Endothelial cell of umbilical vein (primary cell): Measurements from ENCODE around the gene OCEL1. TPM values are rescaled to one million over a fixed set of nuclear protein-coding genes. Genes with fewer than 3 reads are reported as not detected.

Source experiments
- BruUV-seq: library from RNA; stranded (reverse); fragments of 400-500 nt; replicated peaks from 2 replicates; lab custom pipeline; 2021; lab: Mats Ljungman, UMichigan
- CTCF ChIA-PET: fragments of 300-600, 350-600 bp; sonication (Branson Sonifier 250); formaldehyde crosslinking; loops from one replicate; lab custom pipeline; 2021; ENCODE audit warnings: antibody characterized with exemption, inconsistent platforms; lab: Charles Lee
- POLR2A ChIA-PET: fragments of 300-600, 350-600 bp; sonication (Branson Sonifier 250); formaldehyde crosslinking; loops from one replicate; lab custom pipeline; 2021; ENCODE audit warnings: antibody characterized with exemption, inconsistent platforms; lab: Charles Lee
- DNase-seq: peaks from one replicate; pipeline ENCODE4 v3.0.0-alpha.2; 2011; ENCODE audit warnings: low read depth, low spot score
- FAIRE-seq: peaks from 2 replicates; lab custom pipeline; 2011; peaks lifted over from hg19 to GRCh38; lab: Jason Lieb, UNC
- H2AFZ ChIP-seq: 2 replicates; pipeline ENCODE4 v1.6.0; 2012; ENCODE audit warnings: low read depth, low read length, control low read depth, inconsistent platforms
- H3K27ac ChIP-seq: 2 replicates; pipeline ENCODE4 v1.5.1; 2011; ENCODE audit warnings: low read depth, mild to moderate bottlenecking, control low read depth, low read length, moderate library complexity; ENCODE audit not compliant: insufficient read depth
- H3K27me3 ChIP-seq, 2 experiments: 2 replicates each; pipeline versions ENCODE4 v1.6.0 to v1.6.1; 2011; ENCODE audit warnings: low read length in 2 of 2, mixed read lengths in 1 of 2; ENCODE audit not compliant: control insufficient read depth in 2 of 2, insufficient read depth in 2 of 2
- H3K36me3 ChIP-seq, 2 experiments: 2 replicates in 1 of 2; 3 replicates in 1 of 2; pipeline ENCODE4 v1.5.1; 2011; ENCODE audit warnings: low read length in 2 of 2, mild to moderate bottlenecking in 1 of 2, moderate library complexity in 1 of 2; ENCODE audit not compliant: control insufficient read depth in 2 of 2, insufficient read depth in 2 of 2; ENCODE audit errors: extremely low read depth in 1 of 2
- H3K4me1 ChIP-seq: 3 replicates; pipeline ENCODE4 v1.5.1; 2011; ENCODE audit warnings: mild to moderate bottlenecking, low read length; ENCODE audit not compliant: control insufficient read depth, insufficient read depth; ENCODE audit errors: extremely low read depth
- H3K4me2 ChIP-seq: 2 replicates; pipeline ENCODE4 v1.6.1; 2011; ENCODE audit warnings: low read length, control low read depth, mixed read lengths; ENCODE audit not compliant: insufficient read depth
- H3K4me3 ChIP-seq, 3 experiments: fragments of 200-600 bp in 1 of 3; sonication (generic), shearing (Covaris generic) in 1 of 3; replicated peaks in 1 of 3; 2 replicates each; pipeline ENCODE4 v1.5.1; 2011 to 2016; ENCODE audit warnings: control low read depth in 3 of 3, low read length in 3 of 3, mild to moderate bottlenecking in 2 of 3, inconsistent platforms in 1 of 3, low read depth in 1 of 3, moderate library complexity in 1 of 3; ENCODE audit not compliant: insufficient read depth in 1 of 3
- H3K79me2 ChIP-seq: 2 replicates; pipeline ENCODE4 v1.6.0; 2012; ENCODE audit warnings: low read length, inconsistent platforms; ENCODE audit not compliant: control insufficient read depth, insufficient read depth
- H3K9ac ChIP-seq: replicated peaks from 2 replicates; pipeline ENCODE3; 2011; ENCODE audit warnings: low read length, control low read depth; ENCODE audit not compliant: insufficient read depth; ENCODE audit errors: extremely low read depth
- H3K9me1 ChIP-seq: replicated peaks from 3 replicates; pipeline ENCODE4 v1.6.0; 2011; ENCODE audit warnings: mild to moderate bottlenecking, low read length; ENCODE audit not compliant: control insufficient read depth, insufficient read depth; ENCODE audit errors: extremely low read depth
- H3K9me3 ChIP-seq: replicated peaks from 2 replicates; pipeline ENCODE4 v1.5.1; 2012; ENCODE audit warnings: low read length, inconsistent platforms; ENCODE audit not compliant: control insufficient read depth, insufficient read depth
- H4K20me1 ChIP-seq: replicated peaks from 2 replicates; pipeline ENCODE3; 2011; ENCODE audit warnings: mild to moderate bottlenecking, low read length; ENCODE audit not compliant: control insufficient read depth, insufficient read depth; ENCODE audit errors: extremely low read depth
- CTCF ChIP-seq, 2 donors: IDR thresholded peaks; 1 replicate in 1 of 2; 2 replicates in 1 of 2; pipeline ENCODE4 v1.5.1; 2011; ENCODE audit warnings: low read length in 2 of 2, mild to moderate bottlenecking in 2 of 2, moderate library complexity in 2 of 2, control low read depth in 1 of 2, inconsistent platforms in 1 of 2, low read depth in 1 of 2; ENCODE audit not compliant: insufficient read depth in 1 of 2; ENCODE audit errors: extremely low read depth in 1 of 2
- EZH2 ChIP-seq: IDR thresholded peaks from 2 replicates; pipeline ENCODE4 v1.6.1; 2012; ENCODE audit warnings: borderline replicate concordance, low read depth, mild to moderate bottlenecking, moderate library complexity, low read length, inconsistent platforms; ENCODE audit not compliant: severe bottlenecking
- FOS ChIP-seq: IDR thresholded peaks from 2 replicates; pipeline ENCODE4 v1.6.1; 2011; ENCODE audit warnings: mild to moderate bottlenecking, low read length, moderate library complexity, borderline replicate concordance; ENCODE audit not compliant: insufficient read depth
- GATA2 ChIP-seq: IDR thresholded peaks from 2 replicates; pipeline ENCODE4 v1.7.0; 2011; ENCODE audit warnings: low read depth, mild to moderate bottlenecking, moderate library complexity, mixed read lengths, low read length; ENCODE audit not compliant: insufficient read length, insufficient read depth
- JUN ChIP-seq: IDR thresholded peaks from 2 replicates; pipeline ENCODE4 v1.6.1; 2011; ENCODE audit warnings: borderline replicate concordance, low read depth; ENCODE audit not compliant: insufficient read length, insufficient read depth
- MYC ChIP-seq: IDR thresholded peaks from one replicate; pipeline ENCODE4 v1.6.1; 2011; ENCODE audit warnings: mild to moderate bottlenecking, low read depth, low read length
- POLR2A ChIP-seq: IDR thresholded peaks from 2 replicates; pipeline ENCODE4 v1.6.1; 2012; ENCODE audit warnings: low read depth, mild to moderate bottlenecking, control low read depth, low read length
- POLR2AphosphoS5 ChIP-seq: IDR thresholded peaks from 2 replicates; pipeline ENCODE4 v1.6.1; 2012; ENCODE audit warnings: low read depth, mild to moderate bottlenecking, control low read depth, low read length, moderate library complexity; ENCODE audit not compliant: insufficient read depth
- dilution Hi-C: fragments of 300-500 bp; cut with MboI; formaldehyde crosslinking; loops from one replicate; pipeline ENCODE4 v1.15.0; 2019; ENCODE audit warnings: low sequenced_read_pairs; ENCODE audit not compliant: extremely low pct_ligation_motif_present
- intact Hi-C: fragments of 100-400 bp; cut with micrococcal nuclease; formaldehyde crosslinking; loops from one replicate; pipeline ENCODE4 v1.10.0; 2022
- polyA plus RNA-seq, 4 experiments: library from polyadenylated mRNA; depleted of rRNA in 3 of 4; stranded (reverse) in 3 of 4; unstranded in 1 of 4; fragments of >200 nt; gene quantifications; 2 replicates each; pipeline versions ENCODE4 v1.2.1 to v1.2.3, GENCODE V29; 2011 to 2012; ENCODE audit warnings: missing spikeins in 1 of 4
- total RNA-seq: library from RNA; stranded (reverse); gene quantifications from 2 replicates; pipeline ENCODE4 v1.2.3, GENCODE V29; 2021
- TF ChIP-seq, protein P1 (sequence below): IDR thresholded peaks from 2 replicates; pipeline ENCODE4 v1.6.1; 2011; ENCODE audit not compliant: insufficient read depth, insufficient read length

The OCEL1 gene
- total and polyA plus RNA-seq, 2 donors (not counting 3 experiments of a cell fraction or from before 2014, with no cell fraction given): 7.4 to 13.0 TPM

GRCh38 chr19:17255150-17255621 is 29.2 kb downstream of the OCEL1 start:
- no TSS peak for BruUV-seq
- FAIRE-seq: no peak
- intact Hi-C loops: no loop called here

More at GRCh38 chr19:17255150-17255621, 29.2 kb downstream of the OCEL1 start:
- DNase-seq: no peak
- ChIA-PET POLR2A (no interaction called here), CTCF (interaction anchor here (0.8 to 1.5 kb wide), 2 partner anchors 27 to 40 kb away, joined by 4 to 5 read pairs; partner anchors contain the start of gene USE1)
- H3K9ac ChIP-seq: no peak overlapping the region
- TF ChIP-seq MYC (no peak), CTCF (IDR thresholded peaks at IDR 0.05; ENCODE audit: extremely low read depth in 1 of 2, insufficient read depth in 1 of 2, low read depth in 1 of 2, low read length in 2 of 2) (no peak), POLR2AphosphoS5 (no peak), JUN (no peak), POLR2A (no peak), EZH2 (no peak), FOS (no peak), GATA2 (no peak)
- TF ChIP-seq, protein P1, sequence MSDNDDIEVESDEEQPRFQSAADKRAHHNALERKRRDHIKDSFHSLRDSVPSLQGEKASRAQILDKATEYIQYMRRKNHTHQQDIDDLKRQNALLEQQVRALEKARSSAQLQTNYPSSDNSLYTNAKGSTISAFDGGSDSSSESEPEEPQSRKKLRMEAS: no peak
- H3K4me3 ChIP-seq: no peak overlapping the region
- H3K27me3 ChIP-seq: no peaks in the 10 kb centered on the region
- H3K27ac ChIP-seq: no peak overlapping the region
- H3K9me1 ChIP-seq: no peaks in the 10 kb centered on the region
- no peak overlapping the region for H3K4me2 ChIP-seq
- H3K79me2 ChIP-seq: no peaks in the 10 kb centered on the region
- H2AFZ ChIP-seq: no peak overlapping the region
- peaks cover 0 to 36% of the 10 kb centered on the region in 2 experiments for H3K36me3 ChIP-seq
- H3K9me3 ChIP-seq: no peaks in the 10 kb centered on the region
- dilution Hi-C loops: no loop called here
- no peaks in the 10 kb centered on the region for H4K20me1 ChIP-seq
- no peaks in the 10 kb centered on the region for H3K4me1 ChIP-seq
